Breast epithelium (tissue), 3 donors: ENCODE data around the gene AFG3L2.

Experiments
- POLR2A ChIP-seq: fragments of 450-650 bp; IDR thresholded peaks from one replicate; pipeline ENCODE4 v1.6.1; 2016; ENCODE audit warnings: antibody characterized with exemption, mild to moderate bottlenecking, moderate library complexity
- POLR2AphosphoS5 ChIP-seq, 3 donors: sonication (generic); formaldehyde crosslinking; IDR thresholded peaks; one replicate each; pipeline ENCODE4 v1.6.1; 2017; ENCODE audit warnings: antibody characterized with exemption in 3 of 3
- TF ChIP-seq, protein P1 (sequence below), 3 donors: fragments of 450-650 bp; IDR thresholded peaks; one replicate each; pipeline ENCODE4 v1.5.1; 2016 to 2017; ENCODE audit warnings: antibody characterized with exemption in 3 of 3, mild to moderate bottlenecking in 3 of 3, moderate library complexity in 3 of 3

DNA sequence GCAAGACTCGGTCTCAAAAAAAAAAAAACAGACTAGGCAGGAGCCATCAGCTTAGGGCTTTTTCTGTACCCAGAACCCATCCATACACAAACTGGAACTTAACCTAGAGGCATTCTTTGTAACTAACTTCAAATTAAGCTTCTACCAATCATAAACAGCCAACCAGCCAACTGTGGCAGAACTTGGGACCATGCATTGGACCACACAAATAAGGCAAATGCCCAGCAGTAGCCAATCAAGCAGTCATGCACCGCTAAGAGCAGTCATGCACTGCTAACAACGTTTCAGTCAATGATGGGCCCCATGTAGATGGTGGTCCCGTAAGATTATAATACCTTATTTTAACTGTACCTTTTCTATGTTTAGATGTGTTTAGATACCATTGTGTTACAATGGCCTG lies 46.3 kb downstream of the AFG3L2 start:
- TF ChIP-seq, protein P1, sequence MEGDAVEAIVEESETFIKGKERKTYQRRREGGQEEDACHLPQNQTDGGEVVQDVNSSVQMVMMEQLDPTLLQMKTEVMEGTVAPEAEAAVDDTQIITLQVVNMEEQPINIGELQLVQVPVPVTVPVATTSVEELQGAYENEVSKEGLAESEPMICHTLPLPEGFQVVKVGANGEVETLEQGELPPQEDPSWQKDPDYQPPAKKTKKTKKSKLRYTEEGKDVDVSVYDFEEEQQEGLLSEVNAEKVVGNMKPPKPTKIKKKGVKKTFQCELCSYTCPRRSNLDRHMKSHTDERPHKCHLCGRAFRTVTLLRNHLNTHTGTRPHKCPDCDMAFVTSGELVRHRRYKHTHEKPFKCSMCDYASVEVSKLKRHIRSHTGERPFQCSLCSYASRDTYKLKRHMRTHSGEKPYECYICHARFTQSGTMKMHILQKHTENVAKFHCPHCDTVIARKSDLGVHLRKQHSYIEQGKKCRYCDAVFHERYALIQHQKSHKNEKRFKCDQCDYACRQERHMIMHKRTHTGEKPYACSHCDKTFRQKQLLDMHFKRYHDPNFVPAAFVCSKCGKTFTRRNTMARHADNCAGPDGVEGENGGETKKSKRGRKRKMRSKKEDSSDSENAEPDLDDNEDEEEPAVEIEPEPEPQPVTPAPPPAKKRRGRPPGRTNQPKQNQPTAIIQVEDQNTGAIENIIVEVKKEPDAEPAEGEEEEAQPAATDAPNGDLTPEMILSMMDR (IDR thresholded peaks at IDR 0.05), result no peak
- no peak for TF ChIP-seq POLR2AphosphoS5 (IDR thresholded peaks at IDR 0.05)
- TF ChIP-seq POLR2A, result no peak
